ENCODE data around the gene KLHL18. TPM values are rescaled to one million over a fixed set of nuclear protein-coding genes. Genes with fewer than 3 reads are reported as not detected.
"Not testable (repeated sequence)": the region's sequence is repeated elsewhere in the genome, so short reads cannot be mapped to it uniquely, and the experiment has no call there.

KLHL18 gene
- polyA plus RNA-seq, 3 donors, result 43.4 to 63.3 (median 45.3) TPM

DNA sequence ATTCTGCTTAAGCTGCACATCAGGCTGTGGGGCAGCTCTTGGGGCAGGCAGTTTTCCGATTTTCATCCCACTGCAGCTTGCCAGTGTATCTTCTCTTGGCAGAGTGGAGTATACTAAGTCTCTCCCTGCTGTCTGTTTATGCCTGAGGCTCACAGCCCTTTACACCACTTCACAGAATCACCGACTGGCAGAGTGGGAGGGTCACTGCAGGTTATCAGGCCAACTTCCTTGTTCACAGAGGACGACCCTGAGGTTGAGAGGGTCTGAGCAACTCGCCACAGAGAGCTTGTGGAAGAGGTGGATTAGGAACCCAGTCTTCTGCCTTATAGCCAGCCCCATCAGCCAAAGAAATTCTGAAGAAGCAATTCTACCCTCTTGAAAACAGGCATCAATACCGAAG is 31.1 kb upstream of the KLHL18 start:
- no peaks in the 10 kb centered on the region for H3K36me3 Mint-ChIP-seq
- no peak overlapping the region for H3K27ac ChIP-seq (ENCODE audit: low read depth in 1 of 2, low read length in 2 of 2)
- no peaks in the 10 kb centered on the region for H3K9me3 ChIP-seq (replicated peaks in 1 of 2; ENCODE audit: control insufficient read depth in 1 of 2, insufficient read depth in 1 of 2, low read length in 2 of 2)
- H3K79me2 ChIP-seq (ENCODE audit: insufficient read depth, low read length), result no peaks in the 10 kb centered on the region
- no peak for DNase-seq
- peaks cover 0 to 5% (median 0%) of the 10 kb centered on the region in 3 donors for H3K27me3 Mint-ChIP-seq (ENCODE audit: low read depth in 3 of 3)
- TF ChIP-seq, protein P1, sequence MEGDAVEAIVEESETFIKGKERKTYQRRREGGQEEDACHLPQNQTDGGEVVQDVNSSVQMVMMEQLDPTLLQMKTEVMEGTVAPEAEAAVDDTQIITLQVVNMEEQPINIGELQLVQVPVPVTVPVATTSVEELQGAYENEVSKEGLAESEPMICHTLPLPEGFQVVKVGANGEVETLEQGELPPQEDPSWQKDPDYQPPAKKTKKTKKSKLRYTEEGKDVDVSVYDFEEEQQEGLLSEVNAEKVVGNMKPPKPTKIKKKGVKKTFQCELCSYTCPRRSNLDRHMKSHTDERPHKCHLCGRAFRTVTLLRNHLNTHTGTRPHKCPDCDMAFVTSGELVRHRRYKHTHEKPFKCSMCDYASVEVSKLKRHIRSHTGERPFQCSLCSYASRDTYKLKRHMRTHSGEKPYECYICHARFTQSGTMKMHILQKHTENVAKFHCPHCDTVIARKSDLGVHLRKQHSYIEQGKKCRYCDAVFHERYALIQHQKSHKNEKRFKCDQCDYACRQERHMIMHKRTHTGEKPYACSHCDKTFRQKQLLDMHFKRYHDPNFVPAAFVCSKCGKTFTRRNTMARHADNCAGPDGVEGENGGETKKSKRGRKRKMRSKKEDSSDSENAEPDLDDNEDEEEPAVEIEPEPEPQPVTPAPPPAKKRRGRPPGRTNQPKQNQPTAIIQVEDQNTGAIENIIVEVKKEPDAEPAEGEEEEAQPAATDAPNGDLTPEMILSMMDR (IDR thresholded peaks at IDR 0.05), result no peak
- H3K27ac Mint-ChIP-seq, result no peak overlapping the region
- H3K4me1 ChIP-seq (ENCODE audit: control insufficient read depth in 1 of 2, insufficient read depth in 2 of 2, low read length in 2 of 2), result no peaks in the 10 kb centered on the region
- intact Hi-C loops (cut with micrococcal nuclease), result no loop called here
- peaks cover 6% of the 10 kb centered on the region for H3K4me1 Mint-ChIP-seq
- no peaks in the 10 kb centered on the region for H3K36me3 ChIP-seq (replicated peaks in 1 of 2; ENCODE audit: control insufficient read depth in 1 of 2, insufficient read depth in 2 of 2, low read length in 2 of 2)
- H3K4me3 Mint-ChIP-seq, result no peak overlapping the region
- no peaks in the 10 kb centered on the region for H4K20me1 ChIP-seq (ENCODE audit: insufficient read depth, low read length)
- H3K4me3 ChIP-seq (replicated peaks in 1 of 3; ENCODE audit: low read depth in 2 of 3, low read length in 3 of 3), result no peak overlapping the region
- no peak overlapping the region for H3K9ac ChIP-seq (ENCODE audit: insufficient read depth, low read length, poor library complexity, severe bottlenecking)
- no peaks in the 10 kb centered on the region for H3K9me3 Mint-ChIP-seq
- H2AFZ ChIP-seq (ENCODE audit: insufficient read depth, low read depth, low read length, poor library complexity, severe bottlenecking), result no peak overlapping the region
- no peaks in the 10 kb centered on the region for H3K27me3 ChIP-seq (ENCODE audit: control insufficient read depth in 2 of 2, insufficient read depth in 2 of 2, low read length in 2 of 2)
- 100% methylated on average over 1 of the region's 5 CpGs for WGBS (ENCODE audit: insufficient coverage)
- H3K4me2 ChIP-seq (replicated peaks; ENCODE audit: extremely low read depth, low read length, poor library complexity, severe bottlenecking), result no peak overlapping the region

DNA sequence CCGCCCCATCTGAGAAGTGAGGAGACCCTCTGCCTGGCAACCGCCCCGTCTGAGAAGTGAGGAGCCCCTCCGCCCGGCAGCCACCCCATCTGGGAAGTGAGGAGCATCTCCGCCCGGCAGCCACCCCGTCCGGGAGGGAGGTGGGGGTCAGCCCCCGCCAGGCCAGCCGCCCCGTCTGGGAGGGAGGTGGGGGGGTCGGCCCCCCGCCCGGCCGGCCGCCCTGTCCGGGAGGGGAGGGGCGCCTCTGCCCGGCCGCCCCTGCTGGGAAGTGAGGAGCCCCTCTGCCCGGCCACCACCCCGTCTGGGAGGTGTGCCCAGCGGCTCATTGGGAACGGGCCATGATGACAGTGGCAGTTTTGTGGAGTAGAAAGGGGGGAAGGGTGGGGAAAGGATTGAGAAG is 26.4 kb upstream of the KLHL18 start:
- not testable (repeated sequence) for H3K4me1 Mint-ChIP-seq; H3K4me3 ChIP-seq (replicated peaks in 1 of 3; ENCODE audit: low read depth in 2 of 3, low read length in 3 of 3); H3K4me3 Mint-ChIP-seq

More for the DNA sequence above, 26.4 kb upstream of the KLHL18 start:
- WGBS (ENCODE audit: insufficient coverage), result 99% methylated on average over 9 of the region's 25 CpGs
- H3K79me2 ChIP-seq (ENCODE audit: insufficient read depth, low read length); DNase-seq; H3K36me3 Mint-ChIP-seq; H4K20me1 ChIP-seq (ENCODE audit: insufficient read depth, low read length); H3K27ac Mint-ChIP-seq; H3K27me3 Mint-ChIP-seq (ENCODE audit: low read depth in 3 of 3); H2AFZ ChIP-seq (ENCODE audit: insufficient read depth, low read depth, low read length, poor library complexity, severe bottlenecking); H3K36me3 ChIP-seq (replicated peaks in 1 of 2; ENCODE audit: control insufficient read depth in 1 of 2, insufficient read depth in 2 of 2, low read length in 2 of 2); H3K4me2 ChIP-seq (replicated peaks; ENCODE audit: extremely low read depth, low read length, poor library complexity, severe bottlenecking); H3K9ac ChIP-seq (ENCODE audit: insufficient read depth, low read length, poor library complexity, severe bottlenecking); H3K27ac ChIP-seq (ENCODE audit: low read depth in 1 of 2, low read length in 2 of 2); H3K9me3 ChIP-seq (replicated peaks in 1 of 2; ENCODE audit: control insufficient read depth in 1 of 2, insufficient read depth in 1 of 2, low read length in 2 of 2); intact Hi-C loops (cut with micrococcal nuclease); H3K27me3 ChIP-seq (ENCODE audit: control insufficient read depth in 2 of 2, insufficient read depth in 2 of 2, low read length in 2 of 2); H3K4me1 ChIP-seq (ENCODE audit: control insufficient read depth in 1 of 2, insufficient read depth in 2 of 2, low read length in 2 of 2); H3K9me3 Mint-ChIP-seq: not testable (repeated sequence)
